IMR-90 (cell line): Measurements from ENCODE around the gene CDH15.

Experiments
- CTCF ChIP-seq: conservative IDR thresholded peaks from 2 replicates; pipeline ENCODE4 v1.5.1; 2012; ENCODE audit warnings: mild to moderate bottlenecking, low read depth, low read length, improper control_type of control experiment
- MXI1 ChIP-seq: IDR thresholded peaks from 2 replicates; pipeline ENCODE4 v1.6.1; 2012; ENCODE audit warnings: low read depth, mild to moderate bottlenecking, low read length, moderate library complexity, borderline replicate concordance
- NFE2L2 ChIP-seq: fragments of 150-350 bp; IDR thresholded peaks from 2 replicates; pipeline ENCODE4 v1.6.1; 2016; ENCODE audit warnings: low read depth, mild to moderate bottlenecking, low read length
- POLR2A ChIP-seq: IDR thresholded peaks from 2 replicates; pipeline ENCODE4 v1.6.1; 2012; ENCODE audit warnings: mild to moderate bottlenecking, low read depth, low read length
- SMC3 ChIP-seq: fragments of 150-350 bp; IDR thresholded peaks from 2 replicates; pipeline ENCODE4 v1.6.1; 2016; ENCODE audit warnings: low read depth, mild to moderate bottlenecking, antibody characterized with exemption, low read length, moderate library complexity

DNA sequence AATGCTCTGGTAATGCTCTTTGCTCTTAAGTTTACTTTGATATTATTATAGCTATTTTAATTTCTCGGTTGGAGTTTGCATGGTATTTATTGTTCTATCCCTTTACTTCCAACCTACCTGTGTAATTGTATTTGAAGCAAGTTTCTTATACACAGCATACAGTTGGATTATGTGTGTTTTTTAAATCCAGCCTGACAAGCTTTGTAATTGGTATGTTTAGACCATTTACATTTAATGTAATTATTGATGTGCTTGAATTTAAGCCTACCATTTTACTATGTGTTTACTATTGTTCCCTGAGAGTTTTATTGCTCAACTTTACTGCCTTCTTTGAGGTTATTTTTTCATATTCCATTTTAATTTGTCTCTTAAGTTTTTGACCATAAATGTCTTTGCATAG is 42.2 kb upstream of the CDH15 start:
- no peak for TF ChIP-seq MXI1
- TF ChIP-seq CTCF, result no peak
- no peak for TF ChIP-seq NFE2L2
- TF ChIP-seq POLR2A, result no peak
- no peak for TF ChIP-seq SMC3
